AG09319 (cell line): ENCODE data around the gene NR1I2.

Experiments used
- DNase-seq: peaks from one replicate; pipeline ENCODE4 v3.0.0-alpha.2; 2010; ENCODE audit warnings: low read depth; ENCODE audit errors: extremely low read depth
- CTCF ChIP-seq: IDR thresholded peaks from 2 replicates; pipeline ENCODE4 v1.5.1; 2011; ENCODE audit warnings: low read depth, mild to moderate bottlenecking, inconsistent platforms, low read length, moderate library complexity

Gene NR1I2

GRCh38 chr3:119792270-119792669 is 10.4 kb downstream of the NR1I2 start:
- TF ChIP-seq CTCF: no peak
- DNase-seq: no peak

- no peak for DNase-seq
- no peak for TF ChIP-seq CTCF
Measured at GRCh38 chr3:119794401-119794800, 12.5 kb downstream of the NR1I2 start.

- DNase-seq: no peak
Measured at GRCh38 chr3:119794971-119795612, 13.2 kb downstream of the NR1I2 start.

GRCh38 chr3:119795849-119796248 is 13.9 kb downstream of the NR1I2 start:
- no peak for DNase-seq
- no peak for TF ChIP-seq CTCF

More at GRCh38 chr3:119794971-119795612, 13.2 kb downstream of the NR1I2 start:
- TF ChIP-seq CTCF: no peak

- DNase-seq: no peak
- no peak for TF ChIP-seq CTCF
Measured at GRCh38 chr3:119796368-119796767, 14.5 kb downstream of the NR1I2 start.

GRCh38 chr3:119796785-119797184 is 14.9 kb downstream of the NR1I2 start:
- TF ChIP-seq CTCF: no peak
- no peak for DNase-seq

GRCh38 chr3:119800844-119801243 is 18.9 kb downstream of the NR1I2 start:
- TF ChIP-seq CTCF: no peak
- DNase-seq: no peak
